ENCODE measurements around the gene SIRPA. TPM values are rescaled to one million over a fixed set of nuclear protein-coding genes. Genes with fewer than 3 reads are reported as not detected.

Gene SIRPA
- total and polyA plus RNA-seq, 2 of the 8 experiments (the other 6 are each of a cell fraction or from before 2014, with no cell fraction given) = 3.9 to 4.3 TPM

GRCh38 chr20:1868856-1869255 is 26.4 kb upstream of the SIRPA start (continued):
- no peak for TF ChIP-seq EZH2 (IDR thresholded peaks at IDR 0.05; ENCODE audit: low read depth, low read length, severe bottlenecking)
- peak in 1 of 2 experiments; percentile 23; a peak in 1 of 4 replicates for TF ChIP-seq RAD21 (IDR thresholded peaks at IDR 0.05 in 1 of 2, conservative IDR thresholded peaks at IDR 0.05 in 1 of 2; ENCODE audit: low read depth in 2 of 2, low read length in 2 of 2)
- TF ChIP-seq GTF2F1 (IDR thresholded peaks at IDR 0.05; ENCODE audit: borderline replicate concordance, low read depth, low read length) = no peak
- no peak for TF ChIP-seq SP1 (IDR thresholded peaks at IDR 0.05; ENCODE audit: low read depth, low read length)
- TF ChIP-seq HDAC2 (IDR thresholded peaks at IDR 0.05; ENCODE audit: borderline replicate concordance in 1 of 2, low read depth in 2 of 2, low read length in 2 of 2) = no peak
